ENCODE data around the gene MIGA2. TPM values are rescaled to one million over a fixed set of nuclear protein-coding genes. Genes with fewer than 3 reads are reported as not detected.
A peak's percentile ranks its signal among the peaks of the same experiment; 100 is the strongest.

MIGA2 gene
- total and polyA plus RNA-seq, 2 experiments from 2014 or later: 19.3 to 47.8 TPM

GRCh38 chr9:129108805-129109536, 72.5 kb downstream of the MIGA2 start:
- no peak for ATAC-seq
- DNase-seq (ENCODE audit: low spot score): no peak
- peak overlapping the region; percentile 90 for H3K4me3 Mint-ChIP-seq
- Histone ChIP-seq H3F3A (replicated peaks; ENCODE audit: low read depth) (peaks cover 6% of the 10 kb centered on the region; the same call in 1 of the 2 replicates), H4K20me1 (replicated peaks; ENCODE audit: insufficient read depth) (no peaks in the 10 kb centered on the region), H3K9me2 (ENCODE audit: insufficient read depth) (no peaks in the 10 kb centered on the region), H3K4me3 (no peak overlapping the region), H2AFZ (no peak overlapping the region), H3K36me3 (ENCODE audit: insufficient read depth) (no peaks in the 10 kb centered on the region), H3K27me3 (ENCODE audit: insufficient read depth) (peaks cover 18% of the 10 kb centered on the region), H3K4me2 (no peak overlapping the region), H3K79me2 (replicated peaks; ENCODE audit: insufficient read depth) (peaks cover 22% of the 10 kb centered on the region), H3K4me1 (ENCODE audit: insufficient read depth) (peaks cover 8% of the 10 kb centered on the region), H3K27ac (ENCODE audit: low read depth) (no peak overlapping the region)
- TF ChIP-seq ZNF114 (CRISPR knock-in tag; IDR thresholded peaks at IDR 0.05): no peak
- no peak for TF ChIP-seq EZH2phosphoT487 (IDR thresholded peaks at IDR 0.05; ENCODE audit: unreplicated experiment)
- no peak for TF ChIP-seq CTCF (conservative IDR thresholded peaks at IDR 0.05; ENCODE audit: low read depth in 2 of 2)
- no peak for TF ChIP-seq CREB1 (CRISPR knock-in tag; IDR thresholded peaks at IDR 0.05; ENCODE audit: low read depth)
- TF ChIP-seq EZH2 (IDR thresholded peaks at IDR 0.05; ENCODE audit: low read depth, unreplicated experiment): no peak
- no peak for TF ChIP-seq ZNF462 (CRISPR knock-in tag; IDR thresholded peaks at IDR 0.05)
- TF ChIP-seq ETS1 (IDR thresholded peaks at IDR 0.05): no peak
- TF ChIP-seq JUNB (IDR thresholded peaks at IDR 0.05; ENCODE audit: unreplicated experiment): no peak
- peaks cover 20% of the 10 kb centered on the region for H3K27me3 Mint-ChIP-seq (ENCODE audit: insufficient read depth, low read depth, poor library complexity)
- no peaks in the 10 kb centered on the region for H3K9me3 Mint-ChIP-seq
- H3K27ac Mint-ChIP-seq: no peak overlapping the region
- peaks cover 13% of the 10 kb centered on the region for H3K4me1 Mint-ChIP-seq
- H3K36me3 Mint-ChIP-seq (ENCODE audit: low read depth): no peaks in the 10 kb centered on the region; the same call in 1 of the 3 replicates
